Measurements from ENCODE around the gene CR2. TPM values are rescaled to one million over a fixed set of nuclear protein-coding genes. Genes with fewer than 3 reads are reported as not detected.

CR2 gene
- total RNA-seq, 1 experiment from 2014 or later, result 1.8 TPM

DNA sequence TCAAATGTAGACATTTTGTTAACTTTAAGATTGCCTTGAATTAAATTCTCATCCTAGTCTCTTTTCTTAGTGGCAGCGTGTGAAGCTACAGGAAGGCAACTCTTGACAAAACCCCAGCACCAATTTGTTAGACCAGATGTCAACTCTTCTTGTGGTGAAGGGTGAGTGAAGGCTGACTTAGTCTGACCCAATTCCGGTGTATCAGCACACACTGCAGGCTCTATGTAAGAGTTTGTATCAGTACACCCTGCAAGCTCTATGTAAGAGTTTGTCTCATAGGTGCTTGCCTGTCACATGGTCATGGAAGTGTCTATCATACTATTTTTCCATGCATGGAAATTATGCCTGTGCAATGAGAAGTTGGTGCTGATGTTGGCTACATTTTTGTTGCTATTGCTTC lies 16.8 kb downstream of the CR2 start:
- H2AFZ ChIP-seq (ENCODE audit: low read length), result no peak overlapping the region
- H2BK120ac ChIP-seq (ENCODE audit: low read depth, low read length, poor library complexity, severe bottlenecking), result no peak overlapping the region
- H2AK5ac ChIP-seq (ENCODE audit: insufficient read length, low read length), result no peak overlapping the region
- H3K79me2 ChIP-seq (ENCODE audit: insufficient read depth, low read length), result no peaks in the 10 kb centered on the region
- no peaks in the 10 kb centered on the region for H3K23me2 ChIP-seq (ENCODE audit: insufficient read length, low read depth, low read length, poor library complexity, severe bottlenecking)
- no peak overlapping the region for H3K27ac Mint-ChIP-seq
- no peak overlapping the region for H4K8ac ChIP-seq (replicated peaks; ENCODE audit: insufficient read length, low read depth, low read length)
- H2BK5ac ChIP-seq (ENCODE audit: insufficient read length, low read length), result no peak overlapping the region
- H2BK15ac ChIP-seq (ENCODE audit: low read depth, low read length), result no peak overlapping the region
- H3K9me3 ChIP-seq (ENCODE audit: control insufficient read depth, low read depth, low read length), result no peaks in the 10 kb centered on the region
- peaks cover 2% of the 10 kb centered on the region for H3K27me3 Mint-ChIP-seq (ENCODE audit: low read depth)
- H3K4ac ChIP-seq (ENCODE audit: low read depth, low read length), result no peak overlapping the region
- no CpG with 5 or more reads among the region's 2 CpGs for WGBS (ENCODE audit: extremely low coverage, insufficient read length, low lambda C conversion rate)
- no peak overlapping the region for H3K14ac ChIP-seq (ENCODE audit: insufficient read depth, low read length)
- no peak overlapping the region for H3K9ac ChIP-seq (ENCODE audit: extremely low read depth, insufficient read length, low read length)
- no peak for DNase-seq
- no peak overlapping the region for H3K4me2 ChIP-seq (ENCODE audit: insufficient read depth, insufficient read length, low read length)
- no peak overlapping the region for H4K5ac ChIP-seq (ENCODE audit: insufficient read length, low read depth, low read length)
- no peak overlapping the region for H3T11ph ChIP-seq (ENCODE audit: low read length)
- no peaks in the 10 kb centered on the region for H4K20me1 ChIP-seq (ENCODE audit: control insufficient read depth, insufficient read depth, insufficient read length)
- H3K27me3 ChIP-seq (ENCODE audit: insufficient read depth, low read length), result no peaks in the 10 kb centered on the region
- H3K79me1 ChIP-seq (ENCODE audit: insufficient read depth, low read depth, low read length, poor library complexity, severe bottlenecking), result no peaks in the 10 kb centered on the region
- H2BK20ac ChIP-seq (ENCODE audit: low read depth, low read length, poor library complexity, severe bottlenecking), result no peak overlapping the region
- H3K4me1 Mint-ChIP-seq, result no peaks in the 10 kb centered on the region
- TF ChIP-seq, protein P1, sequence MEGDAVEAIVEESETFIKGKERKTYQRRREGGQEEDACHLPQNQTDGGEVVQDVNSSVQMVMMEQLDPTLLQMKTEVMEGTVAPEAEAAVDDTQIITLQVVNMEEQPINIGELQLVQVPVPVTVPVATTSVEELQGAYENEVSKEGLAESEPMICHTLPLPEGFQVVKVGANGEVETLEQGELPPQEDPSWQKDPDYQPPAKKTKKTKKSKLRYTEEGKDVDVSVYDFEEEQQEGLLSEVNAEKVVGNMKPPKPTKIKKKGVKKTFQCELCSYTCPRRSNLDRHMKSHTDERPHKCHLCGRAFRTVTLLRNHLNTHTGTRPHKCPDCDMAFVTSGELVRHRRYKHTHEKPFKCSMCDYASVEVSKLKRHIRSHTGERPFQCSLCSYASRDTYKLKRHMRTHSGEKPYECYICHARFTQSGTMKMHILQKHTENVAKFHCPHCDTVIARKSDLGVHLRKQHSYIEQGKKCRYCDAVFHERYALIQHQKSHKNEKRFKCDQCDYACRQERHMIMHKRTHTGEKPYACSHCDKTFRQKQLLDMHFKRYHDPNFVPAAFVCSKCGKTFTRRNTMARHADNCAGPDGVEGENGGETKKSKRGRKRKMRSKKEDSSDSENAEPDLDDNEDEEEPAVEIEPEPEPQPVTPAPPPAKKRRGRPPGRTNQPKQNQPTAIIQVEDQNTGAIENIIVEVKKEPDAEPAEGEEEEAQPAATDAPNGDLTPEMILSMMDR (conservative IDR thresholded peaks at IDR 0.05), result no peak
- no peak overlapping the region for H2BK12ac ChIP-seq (ENCODE audit: insufficient read length, low read depth, low read length)
- H3K9me3 Mint-ChIP-seq, result no peaks in the 10 kb centered on the region
- no peak overlapping the region for H3K56ac ChIP-seq (ENCODE audit: insufficient read length, low read depth, low read length)
- H3K4me1 ChIP-seq (ENCODE audit: insufficient read depth, low read length), result no peaks in the 10 kb centered on the region
- H4K91ac ChIP-seq (ENCODE audit: insufficient read length, low read depth, low read length), result no peak overlapping the region
- no peak overlapping the region for H3K23ac ChIP-seq (ENCODE audit: insufficient read length, low read depth, low read length)
- no peak overlapping the region for H3K18ac ChIP-seq (ENCODE audit: insufficient read length, low read depth, low read length)
- no peaks in the 10 kb centered on the region for H3K36me3 Mint-ChIP-seq (ENCODE audit: insufficient read depth in 1 of 3, low read depth in 3 of 3)
- no peak overlapping the region for H3K4me3 Mint-ChIP-seq
- H3K27ac ChIP-seq (ENCODE audit: insufficient read length, low read depth, low read length), result no peak overlapping the region

Data from H9 (cell line).